NCI-H82 treated with DMSO at 0.1 percent for 48 hours (cell line): ENCODE measurements around the gene WNT5B.
"Not testable (repeated sequence)": the region's sequence is repeated elsewhere in the genome, so short reads cannot be mapped to it uniquely, and the experiment has no call there.

ENCODE experiments used
- DNase-seq: peaks from one replicate; lab custom pipeline; 2025; ENCODE audit not compliant: unreplicated experiment; lab: John Stamatoyannopoulos, UW

The WNT5B gene

GRCh38 chr12:1688086-1688710, 59.2 kb downstream of the WNT5B start:
- no peak for DNase-seq

- DNase-seq: peak; percentile 93
Measured at GRCh38 chr12:1690578-1691122, 61.6 kb downstream of the WNT5B start, which contains the start of gene ADIPOR2. Gene ADIPOR2, plus strand, starts transcription at chr12:1691070. Its CDS starts 63,274 bp downstream, at chr12:1754344.

GRCh38 chr12:1691123-1692007, 62.3 kb downstream of the WNT5B start:
- no peak for DNase-seq

GRCh38 chr12:1692226-1692625, 63.2 kb downstream of the WNT5B start:
- DNase-seq: no peak

GRCh38 chr12:1692895-1693610, 64.0 kb downstream of the WNT5B start:
- DNase-seq: no peak

- not testable (repeated sequence) for DNase-seq
Measured at GRCh38 chr12:1695097-1695496, 66.1 kb downstream of the WNT5B start.

- no peak for DNase-seq
Measured at GRCh38 chr12:1695886-1696670, 67.0 kb downstream of the WNT5B start.

GRCh38 chr12:1696800-1697199, 67.8 kb downstream of the WNT5B start:
- DNase-seq: no peak
